ENCODE data around the gene XIST. TPM values are rescaled to one million over a fixed set of nuclear protein-coding genes. Genes with fewer than 3 reads are reported as not detected.

XIST gene
- total RNA-seq, 2 donors from 2014 or later = 0.02 TPM; not detected in 1

- no peak overlapping the region for H3K4me3 ChIP-seq (ENCODE audit: low read length)
- DNase-seq = no peak
- H3K4me1 ChIP-seq (ENCODE audit: control insufficient read depth, insufficient read depth, low read length) = no peaks in the 10 kb centered on the region
- no peaks in the 10 kb centered on the region for H3K4me1 Mint-ChIP-seq
- no peaks in the 10 kb centered on the region for H3K27me3 ChIP-seq (ENCODE audit: control insufficient read depth, insufficient read depth, low read length, poor library complexity, severe bottlenecking)
- TF ChIP-seq CTCF (conservative IDR thresholded peaks at IDR 0.05) = no peak
- H3K9me3 Mint-ChIP-seq = no peaks in the 10 kb centered on the region
- no peak overlapping the region for H3K27ac Mint-ChIP-seq
- H3K9me3 ChIP-seq (ENCODE audit: control insufficient read depth, low read length) = no peaks in the 10 kb centered on the region
- 91 to 100% methylated on average over 1 to 2 of the region's 5 CpGs for WGBS, 2 experiments (ENCODE audit: insufficient coverage in 1 of 2, insufficient read length in 1 of 2)
- no peaks in the 10 kb centered on the region for H3K36me3 Mint-ChIP-seq (ENCODE audit: low read depth)
- no peaks in the 10 kb centered on the region for H3K36me3 ChIP-seq (ENCODE audit: control insufficient read depth, insufficient read depth, low read length)
- H3K27ac ChIP-seq (ENCODE audit: low read depth, low read length) = no peak overlapping the region
- no peaks in the 10 kb centered on the region for H3K27me3 Mint-ChIP-seq (ENCODE audit: insufficient read depth)
- H3K9ac ChIP-seq (ENCODE audit: extremely low read depth, low read length, poor library complexity, severe bottlenecking) = no peak overlapping the region
- no peak overlapping the region for H3K4me3 Mint-ChIP-seq
These were observed 25.5 kb downstream of the XIST start for GRCh38 chrX:73826996-73827395.

GRCh38 chrX:73825569-73825968 is 26.9 kb downstream of the XIST start:
- no peaks in the 10 kb centered on the region for H3K27me3 ChIP-seq (ENCODE audit: control insufficient read depth, insufficient read depth, low read length, poor library complexity, severe bottlenecking)
- no peak overlapping the region for H3K9ac ChIP-seq (ENCODE audit: extremely low read depth, low read length, poor library complexity, severe bottlenecking)
- no peaks in the 10 kb centered on the region for H3K4me1 ChIP-seq (ENCODE audit: control insufficient read depth, insufficient read depth, low read length)
- H3K27ac ChIP-seq (ENCODE audit: low read depth, low read length) = no peak overlapping the region
- Mint-ChIP-seq H3K4me3 (no peak overlapping the region), H3K36me3 (ENCODE audit: low read depth) (no peaks in the 10 kb centered on the region), H3K27ac (no peak overlapping the region), H3K27me3 (ENCODE audit: insufficient read depth) (no peaks in the 10 kb centered on the region), H3K4me1 (no peaks in the 10 kb centered on the region), H3K9me3 (no peaks in the 10 kb centered on the region)
- no peaks in the 10 kb centered on the region for H3K36me3 ChIP-seq (ENCODE audit: control insufficient read depth, insufficient read depth, low read length)
- 83 to 93% methylated on average over 1 of the region's 1 CpG for WGBS, 2 experiments (ENCODE audit: insufficient coverage in 1 of 2, insufficient read length in 1 of 2)
- H3K9me3 ChIP-seq (ENCODE audit: control insufficient read depth, low read length) = no peaks in the 10 kb centered on the region
- H3K4me3 ChIP-seq (ENCODE audit: low read length) = no peak overlapping the region
- TF ChIP-seq CTCF (conservative IDR thresholded peaks at IDR 0.05) = no peak
- no peak for DNase-seq

DNA sequence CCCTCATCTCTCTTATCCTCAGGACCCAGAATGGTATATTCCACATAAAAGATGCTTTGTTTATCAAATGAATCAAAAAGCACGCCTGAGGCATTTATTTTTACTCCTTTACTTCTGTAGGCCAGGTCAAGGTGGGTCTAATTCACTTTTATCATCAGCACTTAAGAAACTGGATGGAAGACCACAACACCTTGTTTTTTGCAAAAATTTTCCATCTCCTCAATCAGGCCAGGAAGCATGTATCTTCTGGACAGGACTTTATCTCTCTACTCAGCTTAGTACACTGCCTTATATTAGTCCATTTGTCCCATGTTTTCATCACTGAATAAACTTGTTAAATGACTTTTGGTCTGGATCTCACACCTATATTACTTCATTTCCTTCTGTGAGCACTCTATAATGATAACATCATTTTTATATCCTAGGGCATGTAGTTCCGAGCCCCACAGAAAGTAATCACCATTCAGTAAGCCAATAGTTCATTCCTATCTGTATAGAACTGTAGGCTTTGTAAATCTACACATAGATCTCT is 29.0 kb downstream of the XIST start:
- Histone ChIP-seq H3K4me3 (ENCODE audit: low read length) (no peak overlapping the region), H3K36me3 (ENCODE audit: control insufficient read depth, insufficient read depth, low read length) (no peaks in the 10 kb centered on the region), H3K4me1 (ENCODE audit: control insufficient read depth, insufficient read depth, low read length) (no peaks in the 10 kb centered on the region), H3K27ac (ENCODE audit: low read depth, low read length) (no peak overlapping the region), H3K9me3 (ENCODE audit: control insufficient read depth, low read length) (no peaks in the 10 kb centered on the region), H3K9ac (ENCODE audit: extremely low read depth, low read length, poor library complexity, severe bottlenecking) (no peak overlapping the region), H3K27me3 (ENCODE audit: control insufficient read depth, insufficient read depth, low read length, poor library complexity, severe bottlenecking) (no peaks in the 10 kb centered on the region)
- Mint-ChIP-seq H3K9me3 (no peaks in the 10 kb centered on the region), H3K27ac (no peak overlapping the region), H3K4me3 (no peak overlapping the region), H3K27me3 (ENCODE audit: insufficient read depth) (no peaks in the 10 kb centered on the region), H3K4me1 (no peaks in the 10 kb centered on the region), H3K36me3 (ENCODE audit: low read depth) (no peaks in the 10 kb centered on the region)
- DNase-seq = no peak
- TF ChIP-seq CTCF (conservative IDR thresholded peaks at IDR 0.05) = no peak
- WGBS, 2 experiments (ENCODE audit: insufficient coverage in 1 of 2, insufficient read length in 1 of 2) = 100% methylated on average over 1 of the region's 2 CpGs

Measured in endodermal cell (in vitro differentiated cells).